ENCODE measurements around the gene UBA6. TPM values are rescaled to one million over a fixed set of nuclear protein-coding genes. Genes with fewer than 3 reads are reported as not detected.

The UBA6 gene
- total and polyA plus RNA-seq, 3 experiments from 2014 or later = 23.3 to 71.6 (median 69.6) TPM

DNA sequence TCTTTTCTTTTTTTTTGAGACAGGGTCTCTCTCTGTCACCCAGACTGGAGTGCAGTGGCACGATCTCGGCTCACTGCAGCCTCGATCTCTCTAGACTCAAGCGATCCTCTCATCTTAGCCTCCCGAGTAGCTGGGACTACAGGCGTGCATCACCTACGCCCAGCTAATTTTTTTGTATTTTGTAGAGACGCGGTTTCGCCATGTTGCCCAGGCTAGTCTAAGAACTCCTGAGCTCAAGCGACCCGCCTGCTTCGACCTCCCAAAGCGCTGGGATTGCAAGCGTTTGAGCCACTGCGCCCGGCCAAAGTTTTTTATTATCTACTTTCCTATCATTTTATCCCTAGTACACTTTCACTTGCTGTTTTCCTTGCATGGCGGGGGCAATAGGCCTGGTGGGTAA lies 1.4 kb downstream of the UBA6 start:
- Histone ChIP-seq H3K4me1 (ENCODE audit: insufficient read depth, low read length) (peaks cover 28% of the 10 kb centered on the region), H3K9me3 (ENCODE audit: low read length) (no peaks in the 10 kb centered on the region), H3K36me3 (ENCODE audit: insufficient read depth, low read length) (no peaks in the 10 kb centered on the region), H3K4me3 (ENCODE audit: low read length) (peak overlapping the region; percentile 84), H3K27ac (ENCODE audit: low read depth, low read length) (peak overlapping the region; percentile 89), H3K27me3 (ENCODE audit: insufficient read depth, low read length, poor library complexity, severe bottlenecking) (no peaks in the 10 kb centered on the region)
- peak overlapping the region; percentile 96 to 99 (median 97) for H3K4me3 Mint-ChIP-seq
- H3K27ac Mint-ChIP-seq = peak overlapping the region; percentile 87 to 99 (median 98)
- no peaks in the 10 kb centered on the region for H3K27me3 Mint-ChIP-seq
- POLR2A ChIA-PET = interaction anchor here (2.2 kb wide), 1 partner anchor 155 kb away, joined by 15 read pairs; the partner anchor contains the start of gene CENPC
- H3K9me3 Mint-ChIP-seq = no peaks in the 10 kb centered on the region
- DNase-seq = no peak
- peaks cover 51 to 77% (median 72%) of the 10 kb centered on the region in 3 donors for H3K4me1 Mint-ChIP-seq
- CTCF ChIA-PET = interaction anchor here (0.9 to 1.7 kb wide), 4 partner anchors 8 to 47 kb away, joined by 3 read pairs; no protein-coding TSS in a partner anchor
- H3K36me3 Mint-ChIP-seq = peaks cover 0 to 31% (median 1%) of the 10 kb centered on the region in 3 donors

DNA sequence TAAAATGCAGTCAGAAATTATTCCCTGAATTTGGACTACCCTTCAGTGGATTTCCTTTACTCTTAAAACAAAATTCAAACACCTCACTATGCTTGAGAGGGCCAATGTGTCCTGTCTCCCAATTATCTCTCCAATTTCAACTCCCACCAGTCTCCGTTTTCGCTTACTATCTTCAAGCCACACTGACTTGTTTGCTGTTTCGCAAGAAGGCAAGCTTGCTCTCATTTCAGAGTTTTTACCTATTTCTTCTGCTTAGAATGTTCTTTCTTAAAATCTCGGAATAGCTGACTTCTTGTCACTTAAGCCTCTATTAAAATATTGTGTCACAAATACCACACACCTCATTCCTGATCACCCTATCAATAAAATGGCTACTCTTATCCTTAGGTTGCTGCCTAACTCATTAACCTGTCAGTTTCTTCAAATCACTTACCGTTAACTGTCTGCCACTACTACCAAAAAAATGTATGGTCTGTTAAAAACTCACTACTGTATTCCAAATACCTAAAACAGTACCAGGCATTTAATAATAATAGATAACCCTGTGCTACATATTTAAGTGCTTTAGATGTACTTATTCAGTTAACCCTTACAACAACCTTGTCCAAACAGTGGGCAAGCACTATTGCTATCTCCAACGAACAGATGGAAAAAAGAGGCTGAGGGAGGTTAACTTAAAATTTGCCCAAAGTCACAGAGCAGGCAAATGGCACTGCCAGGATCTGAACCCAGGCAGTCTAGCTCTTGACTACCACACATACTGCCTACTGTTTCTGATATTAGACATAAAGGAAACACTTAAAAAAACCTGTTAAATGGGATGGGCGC lies 2.9 kb downstream of the UBA6 start:
- no peak for DNase-seq
- Histone ChIP-seq H3K4me3 (ENCODE audit: low read length) (no peak overlapping the region), H3K9me3 (ENCODE audit: low read length) (no peaks in the 10 kb centered on the region), H3K4me1 (ENCODE audit: insufficient read depth, low read length) (peaks cover 25% of the 10 kb centered on the region), H3K27ac (ENCODE audit: low read depth, low read length) (peak overlapping the region; percentile 2), H3K36me3 (ENCODE audit: insufficient read depth, low read length) (no peaks in the 10 kb centered on the region), H3K27me3 (ENCODE audit: insufficient read depth, low read length, poor library complexity, severe bottlenecking) (no peaks in the 10 kb centered on the region)
- Mint-ChIP-seq H3K27ac (peak overlapping the region in 6 of 8 donors; percentile 1 to 54 (median 36)), H3K4me3 (peak overlapping the region in 1 of 7 donors; percentile 12), H3K36me3 (peaks cover 0 to 33% (median 5%) of the 10 kb centered on the region in 3 donors), H3K4me1 (peaks cover 46 to 72% (median 69%) of the 10 kb centered on the region in 3 donors), H3K9me3 (no peaks in the 10 kb centered on the region), H3K27me3 (no peaks in the 10 kb centered on the region)
- POLR2A ChIA-PET = no interaction called here
- CTCF ChIA-PET = no interaction called here

DNA sequence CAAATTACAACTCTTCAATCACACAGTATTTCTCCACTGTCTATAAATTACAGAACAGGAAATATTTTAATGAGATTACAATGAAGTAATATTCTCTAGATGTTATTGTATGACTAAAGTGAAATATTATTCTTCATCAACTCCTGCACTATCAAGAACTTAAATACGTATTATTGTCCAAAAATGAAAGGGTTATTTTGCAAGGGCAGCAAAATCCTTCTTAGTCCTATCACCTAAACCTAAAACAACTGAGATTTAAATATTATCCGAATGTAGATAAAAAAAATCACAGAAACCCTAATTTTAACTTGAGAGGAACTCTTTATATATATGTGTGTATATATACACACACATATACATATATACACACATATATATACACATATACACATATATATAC lies 4.9 kb downstream of the UBA6 start:
- Mint-ChIP-seq H3K36me3 (peaks cover 5 to 47% (median 19%) of the 10 kb centered on the region in 3 donors), H3K27ac (peak overlapping the region in 1 of 8 donors; percentile 13), H3K9me3 (no peaks in the 10 kb centered on the region), H3K27me3 (no peaks in the 10 kb centered on the region), H3K4me1 (peaks cover 43 to 68% (median 66%) of the 10 kb centered on the region in 3 donors), H3K4me3 (peak overlapping the region in 1 of 7 donors; percentile 24)
- Histone ChIP-seq H3K27ac (ENCODE audit: low read depth, low read length) (no peak overlapping the region), H3K27me3 (ENCODE audit: insufficient read depth, low read length, poor library complexity, severe bottlenecking) (no peaks in the 10 kb centered on the region), H3K4me3 (ENCODE audit: low read length) (no peak overlapping the region), H3K4me1 (ENCODE audit: insufficient read depth, low read length) (peaks cover 11% of the 10 kb centered on the region), H3K9me3 (ENCODE audit: low read length) (no peaks in the 10 kb centered on the region), H3K36me3 (ENCODE audit: insufficient read depth, low read length) (peaks cover 6% of the 10 kb centered on the region)
- no peak for DNase-seq
- POLR2A ChIA-PET = no interaction called here
- CTCF ChIA-PET = no interaction called here

DNA sequence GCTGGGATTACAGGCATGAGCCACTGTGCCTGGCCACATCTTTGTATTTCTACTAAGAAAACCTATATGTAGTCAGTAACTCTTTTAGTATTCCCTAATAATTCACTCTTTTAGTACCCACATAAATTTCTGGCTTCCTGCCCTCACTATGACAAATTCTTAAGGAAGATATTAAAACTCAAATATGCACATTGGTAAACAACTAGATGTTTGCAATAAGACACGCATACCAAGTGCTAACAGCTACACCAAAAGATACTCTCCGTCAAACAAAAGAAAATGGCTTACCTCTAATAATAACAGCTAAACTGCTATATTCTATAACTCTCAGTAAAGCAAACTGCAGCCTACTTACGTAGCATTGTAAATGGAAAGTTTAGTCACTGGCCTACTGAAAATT lies 6.3 kb downstream of the UBA6 start:
- H3K36me3 Mint-ChIP-seq = peaks cover 10 to 50% (median 21%) of the 10 kb centered on the region in 3 donors
- ChIA-PET POLR2A (no interaction called here), CTCF (interaction anchor here (1.7 kb wide), 1 partner anchor 152 kb away, joined by 5 read pairs; no protein-coding TSS in a partner anchor)
- H3K9me3 Mint-ChIP-seq = no peaks in the 10 kb centered on the region
- peak overlapping the region in 1 of 8 donors; percentile 58 for H3K27ac Mint-ChIP-seq
- no peak overlapping the region for H3K4me3 ChIP-seq (ENCODE audit: low read length)
- H3K4me1 Mint-ChIP-seq = peaks cover 46 to 72% (median 71%) of the 10 kb centered on the region in 3 donors
- no peak overlapping the region for H3K4me3 Mint-ChIP-seq
- H3K36me3 ChIP-seq (ENCODE audit: insufficient read depth, low read length) = peaks cover 6% of the 10 kb centered on the region
- no peaks in the 10 kb centered on the region for H3K27me3 ChIP-seq (ENCODE audit: insufficient read depth, low read length, poor library complexity, severe bottlenecking)
- no peaks in the 10 kb centered on the region for H3K27me3 Mint-ChIP-seq
- no peak for DNase-seq
- no peak overlapping the region for H3K27ac ChIP-seq (ENCODE audit: low read depth, low read length)
- peaks cover 7% of the 10 kb centered on the region for H3K4me1 ChIP-seq (ENCODE audit: insufficient read depth, low read length)
- H3K9me3 ChIP-seq (ENCODE audit: low read length) = no peaks in the 10 kb centered on the region

DNA sequence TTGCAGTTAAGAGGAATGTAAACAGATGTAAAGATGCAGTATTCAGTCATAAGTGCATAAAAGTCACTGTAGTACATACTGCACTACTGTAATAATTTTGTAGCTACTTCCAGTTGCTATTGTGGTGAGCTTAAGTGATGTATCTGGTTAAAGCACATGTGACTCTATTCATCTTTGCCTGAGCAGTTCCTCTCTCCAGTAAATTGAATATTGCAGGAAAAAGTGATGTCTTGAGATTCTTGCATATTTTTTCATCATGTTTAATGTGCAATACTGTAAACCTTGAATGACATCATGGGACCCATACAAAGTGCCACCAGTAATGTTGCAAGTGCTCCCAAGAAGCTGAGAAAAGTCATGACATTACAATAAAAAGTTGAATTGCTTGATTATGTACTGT lies 9.6 kb downstream of the UBA6 start:
- H3K9me3 Mint-ChIP-seq = no peaks in the 10 kb centered on the region
- no peak for DNase-seq
- no peaks in the 10 kb centered on the region for H3K27me3 Mint-ChIP-seq
- no peak overlapping the region for H3K4me3 ChIP-seq (ENCODE audit: low read length)
- H3K27ac Mint-ChIP-seq = peak overlapping the region in 1 of 8 donors; percentile 47
- H3K27me3 ChIP-seq (ENCODE audit: insufficient read depth, low read length, poor library complexity, severe bottlenecking) = no peaks in the 10 kb centered on the region
- no peak overlapping the region for H3K27ac ChIP-seq (ENCODE audit: low read depth, low read length)
- no peak overlapping the region for H3K4me3 Mint-ChIP-seq
- CTCF ChIA-PET = interaction anchor here (1.0 kb wide), 1 partner anchor 9 kb away, joined by 3 read pairs; no protein-coding TSS in a partner anchor
- H3K36me3 Mint-ChIP-seq = peaks cover 16 to 60% (median 25%) of the 10 kb centered on the region in 3 donors
- POLR2A ChIA-PET = no interaction called here
- peaks cover 6% of the 10 kb centered on the region for H3K36me3 ChIP-seq (ENCODE audit: insufficient read depth, low read length)
- H3K4me1 ChIP-seq (ENCODE audit: insufficient read depth, low read length) = no peaks in the 10 kb centered on the region
- H3K4me1 Mint-ChIP-seq = peaks cover 39 to 64% (median 58%) of the 10 kb centered on the region in 3 donors
- no peaks in the 10 kb centered on the region for H3K9me3 ChIP-seq (ENCODE audit: low read length)

DNA sequence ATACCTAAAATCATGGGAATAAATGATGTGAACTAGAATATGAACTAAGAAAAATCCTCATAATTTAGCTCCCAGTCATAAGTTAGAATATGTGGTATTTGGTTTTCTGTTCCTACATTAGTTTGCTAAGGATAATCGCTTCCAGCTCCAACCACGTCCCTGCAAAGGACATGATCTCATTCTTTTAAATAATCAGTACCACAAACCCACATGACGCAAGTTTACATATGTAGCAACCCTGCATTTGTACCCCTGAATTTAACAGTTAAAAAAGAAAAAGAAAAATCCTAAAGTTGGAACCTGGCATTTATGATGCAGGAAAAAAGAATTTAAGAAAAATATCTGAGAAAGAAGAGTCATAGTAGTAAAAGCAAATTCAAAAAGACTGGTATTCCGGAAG lies 13.3 kb downstream of the UBA6 start:
- no peaks in the 10 kb centered on the region for H3K9me3 ChIP-seq (ENCODE audit: low read length)
- ChIA-PET POLR2A (no interaction called here), CTCF (no interaction called here)
- H3K9me3 Mint-ChIP-seq = no peaks in the 10 kb centered on the region
- no peak for DNase-seq
- H3K27ac ChIP-seq (ENCODE audit: low read depth, low read length) = no peak overlapping the region
- H3K36me3 Mint-ChIP-seq = peaks cover 16 to 58% (median 33%) of the 10 kb centered on the region in 3 donors
- peaks cover 3% of the 10 kb centered on the region for H3K36me3 ChIP-seq (ENCODE audit: insufficient read depth, low read length)
- no peaks in the 10 kb centered on the region for H3K27me3 Mint-ChIP-seq
- no peak overlapping the region for H3K4me3 Mint-ChIP-seq
- no peaks in the 10 kb centered on the region for H3K4me1 ChIP-seq (ENCODE audit: insufficient read depth, low read length)
- no peak overlapping the region for H3K4me3 ChIP-seq (ENCODE audit: low read length)
- no peak overlapping the region for H3K27ac Mint-ChIP-seq
- H3K4me1 Mint-ChIP-seq = peaks cover 43 to 67% (median 54%) of the 10 kb centered on the region in 3 donors
- no peaks in the 10 kb centered on the region for H3K27me3 ChIP-seq (ENCODE audit: insufficient read depth, low read length, poor library complexity, severe bottlenecking)

DNA sequence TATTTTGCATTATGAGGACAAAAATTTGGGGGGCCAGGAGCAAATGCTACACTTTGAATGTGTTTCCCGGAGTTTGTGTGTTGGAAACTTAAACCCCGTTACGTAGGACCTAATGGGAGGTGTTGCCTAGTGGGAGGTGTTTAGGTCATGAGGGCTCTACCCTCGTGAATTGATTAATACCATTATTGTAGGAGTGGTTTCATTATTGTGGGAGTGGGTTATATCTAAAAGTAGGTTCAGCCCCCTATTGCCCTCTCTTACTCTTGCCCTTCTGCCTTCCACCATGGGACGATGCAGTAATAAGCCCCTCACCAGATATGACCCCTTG lies 15.5 kb downstream of the UBA6 start:
- Mint-ChIP-seq H3K4me3 (no peak overlapping the region), H3K9me3 (no peaks in the 10 kb centered on the region), H3K27ac (peak overlapping the region in 3 of 8 donors; percentile 43 to 57 (median 48)), H3K27me3 (no peaks in the 10 kb centered on the region), H3K36me3 (peaks cover 9 to 57% (median 24%) of the 10 kb centered on the region in 3 donors), H3K4me1 (peaks cover 38 to 59% (median 45%) of the 10 kb centered on the region in 3 donors)
- CTCF ChIA-PET = no interaction called here
- Histone ChIP-seq H3K4me3 (ENCODE audit: low read length) (no peak overlapping the region), H3K27me3 (ENCODE audit: insufficient read depth, low read length, poor library complexity, severe bottlenecking) (no peaks in the 10 kb centered on the region), H3K4me1 (ENCODE audit: insufficient read depth, low read length) (no peaks in the 10 kb centered on the region), H3K36me3 (ENCODE audit: insufficient read depth, low read length) (peaks cover 13% of the 10 kb centered on the region), H3K27ac (ENCODE audit: low read depth, low read length) (no peak overlapping the region), H3K9me3 (ENCODE audit: low read length) (no peaks in the 10 kb centered on the region)
- no peak for DNase-seq
- POLR2A ChIA-PET = no interaction called here

DNA sequence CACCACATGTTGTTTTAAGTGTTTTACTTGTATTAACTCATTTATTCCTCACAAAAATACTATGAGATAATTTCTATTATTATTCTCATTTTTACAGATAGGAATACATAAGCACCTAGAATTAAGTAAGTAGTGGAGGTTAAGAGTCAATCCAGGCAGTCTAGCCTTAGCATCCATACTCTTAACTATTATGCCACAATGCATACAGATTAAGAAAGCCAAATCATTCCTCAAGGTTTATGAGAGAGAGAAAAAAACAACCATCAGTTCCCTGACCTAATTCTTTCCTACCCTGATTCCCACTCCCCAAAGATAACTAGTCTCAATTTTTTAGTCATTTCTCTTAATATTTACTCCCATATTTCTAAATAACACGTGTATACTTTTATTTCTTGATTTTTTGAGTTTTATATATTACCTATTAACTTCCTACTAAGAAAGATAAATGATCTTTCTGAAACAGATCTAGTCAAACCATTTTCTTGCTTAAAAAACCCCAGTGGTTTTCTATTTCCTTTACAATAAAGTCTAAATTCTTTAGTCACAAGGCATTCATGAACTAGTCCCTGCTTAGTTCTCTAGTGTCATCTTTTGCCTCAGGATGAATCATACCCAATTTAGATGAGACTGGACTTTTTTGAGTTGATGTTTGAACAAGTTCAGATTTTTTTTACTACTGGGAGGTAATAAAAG lies 16.0 kb downstream of the UBA6 start:
- no peak for DNase-seq
- POLR2A ChIA-PET = no interaction called here

More for the DNA sequence above, 16.0 kb downstream of the UBA6 start:
- Histone ChIP-seq H3K4me3 (ENCODE audit: low read length) (no peak overlapping the region), H3K27me3 (ENCODE audit: insufficient read depth, low read length, poor library complexity, severe bottlenecking) (no peaks in the 10 kb centered on the region), H3K9me3 (ENCODE audit: low read length) (no peaks in the 10 kb centered on the region), H3K4me1 (ENCODE audit: insufficient read depth, low read length) (no peaks in the 10 kb centered on the region), H3K27ac (ENCODE audit: low read depth, low read length) (no peak overlapping the region), H3K36me3 (ENCODE audit: insufficient read depth, low read length) (peaks cover 13% of the 10 kb centered on the region)
- CTCF ChIA-PET = no interaction called here
- Mint-ChIP-seq H3K4me3 (no peak overlapping the region), H3K4me1 (peaks cover 34 to 57% (median 45%) of the 10 kb centered on the region in 3 donors), H3K27ac (peak overlapping the region in 3 of 8 donors; percentile 15 to 57 (median 48)), H3K27me3 (no peaks in the 10 kb centered on the region), H3K9me3 (no peaks in the 10 kb centered on the region), H3K36me3 (peaks cover 6 to 58% (median 24%) of the 10 kb centered on the region in 3 donors)

All from CD8-positive, alpha-beta memory T cell (primary cell).